Measurements from ENCODE around the gene SUGP2.

SUGP2 gene

DNA sequence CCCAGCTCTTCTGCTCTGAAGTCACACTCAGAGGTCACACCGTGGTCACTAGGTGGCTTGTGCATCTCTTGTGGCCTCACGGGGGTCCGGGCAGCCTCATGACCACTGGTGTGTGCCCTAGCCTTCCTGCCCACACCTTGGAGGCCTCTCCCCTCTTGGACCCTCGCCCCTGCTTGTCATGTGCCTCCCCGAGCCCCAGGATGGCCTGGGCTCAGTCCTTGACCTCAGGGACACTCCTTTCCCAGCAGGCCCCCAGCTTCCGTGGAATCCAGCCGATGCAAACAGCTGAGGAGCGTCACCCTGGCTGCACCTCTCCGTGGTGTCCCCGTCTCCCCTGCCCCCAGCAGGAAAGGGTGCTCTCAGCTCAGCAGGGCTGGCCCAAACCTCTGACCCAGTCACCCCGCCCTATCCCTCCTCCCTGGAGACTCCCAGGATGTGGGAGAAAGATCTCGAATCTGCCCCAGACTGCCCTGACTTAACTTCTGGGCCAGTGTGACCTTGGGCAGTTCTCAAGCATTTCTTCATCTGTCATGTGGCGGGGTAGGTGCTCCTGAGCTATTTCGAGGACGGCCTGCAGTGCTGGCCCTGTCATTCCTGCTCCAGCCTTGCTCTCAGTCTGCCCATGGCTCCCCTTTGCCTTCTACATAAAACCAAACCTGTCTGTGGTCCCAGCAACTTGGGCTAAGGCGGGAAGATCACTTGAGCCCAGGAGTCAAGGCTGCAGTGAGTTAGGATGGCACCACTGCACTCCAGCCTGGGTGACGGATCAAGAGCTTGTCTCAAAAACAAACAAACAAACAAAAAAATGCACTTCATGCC is 25.9 kb upstream of the SUGP2 start:
- no peak for DNase-seq (ENCODE audit: low spot score)

DNA sequence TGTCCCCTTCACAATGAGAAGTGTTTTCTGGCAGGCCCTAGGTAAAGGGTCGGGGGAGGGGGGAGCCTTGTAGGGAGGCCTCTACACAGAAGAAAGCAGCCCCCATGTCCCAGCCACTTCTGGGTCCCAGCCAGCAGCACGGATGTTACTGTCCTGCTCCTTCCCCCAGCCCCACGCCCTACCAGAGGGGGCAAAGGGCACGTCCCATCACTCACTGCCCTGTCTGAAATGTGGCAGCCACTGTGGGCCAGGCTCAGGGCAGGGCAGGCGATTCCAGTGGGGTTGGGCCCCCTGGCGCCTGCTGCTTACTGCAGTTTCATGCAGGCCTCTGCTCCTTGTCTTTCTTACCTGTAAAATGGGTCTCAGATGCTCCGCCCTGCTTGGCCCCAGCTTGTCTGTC is 24.4 kb upstream of the SUGP2 start:
- DNase-seq (ENCODE audit: low spot score), result no peak

DNA sequence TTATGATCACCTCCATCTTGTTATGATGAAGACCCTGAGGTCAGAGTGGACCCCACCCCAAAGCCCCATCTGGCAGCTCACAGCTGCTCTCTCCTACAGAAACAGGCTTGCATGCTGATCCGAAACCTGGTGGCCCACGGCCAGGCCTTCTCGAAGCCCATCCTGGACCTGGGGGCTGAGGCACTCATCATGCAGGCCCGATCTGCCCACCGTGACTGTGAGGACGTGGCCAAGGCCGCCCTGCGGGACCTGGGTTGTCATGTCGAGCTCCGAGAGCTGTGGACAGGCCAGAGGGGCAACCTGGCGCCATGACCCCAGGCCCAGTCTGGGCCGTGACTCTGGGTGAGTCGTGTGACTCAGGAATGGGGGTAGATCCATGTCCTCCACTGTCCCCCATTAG is 24.0 kb upstream of the SUGP2 start:
- DNase-seq (ENCODE audit: low spot score), result no peak

DNA sequence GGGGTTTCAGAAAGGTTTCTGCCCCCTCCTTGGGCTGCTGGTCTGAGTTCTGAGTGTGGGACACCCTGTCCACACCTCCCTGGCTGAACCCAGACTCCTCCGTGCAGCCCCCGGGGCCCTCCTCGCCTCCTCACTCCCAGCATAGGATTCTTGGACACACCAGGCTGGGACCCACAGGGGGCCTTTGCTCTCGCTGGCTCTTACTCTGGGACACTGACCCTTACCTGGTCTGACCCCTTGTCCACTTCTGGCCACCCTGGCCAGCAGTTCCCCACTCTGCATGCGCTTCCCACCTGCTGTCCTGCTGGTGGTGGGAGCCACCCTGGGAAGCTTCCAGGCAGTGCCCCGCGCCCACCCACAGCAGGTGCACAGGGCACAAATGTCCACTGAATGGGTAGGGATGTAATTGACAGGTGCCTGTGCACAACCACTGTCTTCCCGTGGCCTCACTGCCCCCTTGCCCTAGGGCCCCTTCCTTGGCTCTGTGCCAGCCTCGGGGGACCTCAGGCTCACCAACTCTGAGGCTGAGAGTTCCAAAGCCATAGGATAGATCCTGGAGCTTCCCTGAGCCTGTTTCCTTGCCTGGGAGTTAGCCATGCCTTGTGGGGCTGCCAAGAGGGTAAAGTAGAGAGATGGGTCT is 23.4 kb upstream of the SUGP2 start:
- no peak for DNase-seq (ENCODE audit: low spot score)

DNA sequence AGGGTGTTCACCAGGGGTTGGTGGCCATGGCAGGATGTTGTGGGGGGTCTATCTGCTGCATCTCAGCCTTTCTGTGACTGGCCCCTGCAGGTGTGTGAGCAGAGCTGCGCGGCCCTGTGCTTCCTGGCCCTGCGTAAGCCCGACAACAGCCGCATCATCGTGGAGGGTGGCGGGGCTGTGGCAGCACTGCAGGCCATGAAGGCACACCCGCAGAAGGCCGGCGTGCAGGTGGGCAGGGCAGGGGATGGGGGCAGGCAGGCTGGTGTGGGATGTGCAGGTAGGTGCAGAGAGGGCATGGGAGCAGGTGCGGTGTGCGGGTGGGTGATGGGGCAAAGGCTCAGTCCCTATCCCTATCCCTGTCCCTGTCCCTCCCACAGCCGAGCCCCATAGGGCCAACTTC is 22.4 kb upstream of the SUGP2 start:
- DNase-seq (ENCODE audit: low spot score), result no peak

DNA sequence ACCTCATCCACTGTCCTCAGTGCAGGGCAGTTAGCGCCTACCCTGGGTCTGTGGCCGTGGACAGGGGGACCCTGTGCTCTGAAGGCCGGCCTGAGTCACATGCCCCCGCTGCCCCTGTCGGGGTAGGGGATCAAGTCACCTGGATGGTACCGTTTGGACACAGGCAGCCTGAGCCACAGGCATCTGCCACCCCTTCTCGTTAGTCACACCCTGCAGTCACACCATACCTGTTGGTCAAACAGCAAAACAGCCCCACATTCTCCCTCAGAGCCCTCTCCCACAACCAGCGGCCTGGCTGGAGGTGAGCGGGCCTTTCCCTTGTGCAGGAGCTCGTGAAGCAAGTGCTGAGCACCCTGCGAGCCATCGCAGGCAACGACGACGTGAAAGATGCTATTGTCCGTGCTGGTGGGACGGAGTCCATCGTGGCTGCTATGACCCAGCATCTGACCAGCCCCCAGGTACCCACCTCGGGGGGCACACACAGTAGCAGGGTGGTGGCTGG is 21.7 kb upstream of the SUGP2 start:
- no peak for DNase-seq (ENCODE audit: low spot score)

DNA sequence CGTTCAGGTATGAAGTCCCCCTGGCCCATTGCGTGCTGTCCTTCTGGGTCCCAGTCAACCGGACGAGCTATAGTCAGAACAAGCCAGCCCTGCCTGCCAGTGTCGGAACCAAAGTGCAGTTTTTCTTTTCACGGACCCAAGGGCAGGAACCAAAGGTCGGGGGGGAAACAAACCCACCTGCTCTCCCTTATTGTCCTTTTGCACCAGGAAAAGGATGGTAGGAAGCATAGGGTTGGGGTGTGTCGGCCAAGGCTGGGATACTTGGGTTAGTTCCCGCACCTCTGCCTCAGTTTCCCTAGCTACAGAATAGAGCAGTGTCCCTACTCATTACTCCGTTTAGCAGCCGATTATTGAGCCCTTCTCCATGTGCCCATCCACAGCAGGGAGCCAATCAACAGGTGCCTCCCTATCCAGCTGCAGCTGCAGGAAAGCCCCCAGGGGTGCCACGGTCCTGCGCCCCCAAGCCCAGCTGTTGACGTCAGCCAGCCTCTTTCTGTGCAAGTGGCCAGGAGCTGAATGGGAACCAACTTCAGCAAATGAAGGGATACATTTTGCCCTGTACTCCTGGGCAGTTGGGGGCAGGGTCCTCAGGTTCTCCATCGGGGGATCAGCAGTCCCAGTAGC is 21.1 kb upstream of the SUGP2 start:
- DNase-seq (ENCODE audit: low spot score), result no peak

DNA sequence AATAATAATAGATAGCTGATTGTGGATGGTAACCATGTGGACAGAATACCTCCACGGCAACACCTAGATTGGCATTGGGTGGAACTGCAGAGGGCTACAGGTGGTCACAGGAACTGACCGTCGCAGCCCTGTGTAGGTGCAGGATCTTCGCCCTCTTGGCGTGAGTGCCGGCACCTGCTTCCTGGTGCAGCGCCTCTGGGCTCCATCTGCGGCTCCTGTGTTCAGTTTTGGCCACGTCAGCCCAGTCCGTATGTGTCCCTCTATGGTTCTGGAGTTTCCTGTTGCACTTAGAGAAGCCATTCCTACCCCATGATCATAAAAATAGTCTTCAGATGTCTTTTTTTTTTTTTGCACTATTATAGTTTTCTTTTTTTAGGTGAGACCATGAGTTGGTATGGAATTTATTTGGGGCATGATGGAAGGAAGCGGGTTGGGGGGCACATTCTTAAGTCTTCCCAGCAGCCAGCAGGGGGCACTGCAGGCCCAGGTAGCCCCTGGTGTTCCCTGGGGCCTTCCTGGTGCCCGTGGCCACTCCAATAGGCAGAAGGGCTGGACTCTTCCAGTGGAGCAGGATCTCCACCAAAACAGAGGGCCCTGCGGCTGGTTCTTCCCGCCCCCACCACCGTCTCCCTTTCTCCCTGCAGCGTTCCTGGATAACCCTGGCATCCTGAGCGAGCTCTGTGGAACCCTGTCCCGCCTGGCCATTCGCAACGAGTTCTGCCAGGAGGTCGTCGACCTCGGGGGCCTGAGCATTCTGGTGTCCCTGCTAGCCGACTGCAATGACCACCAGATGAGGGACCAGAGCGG is 20.4 kb upstream of the SUGP2 start:
- peak; percentile 72 for DNase-seq (ENCODE audit: low spot score)

DNA sequence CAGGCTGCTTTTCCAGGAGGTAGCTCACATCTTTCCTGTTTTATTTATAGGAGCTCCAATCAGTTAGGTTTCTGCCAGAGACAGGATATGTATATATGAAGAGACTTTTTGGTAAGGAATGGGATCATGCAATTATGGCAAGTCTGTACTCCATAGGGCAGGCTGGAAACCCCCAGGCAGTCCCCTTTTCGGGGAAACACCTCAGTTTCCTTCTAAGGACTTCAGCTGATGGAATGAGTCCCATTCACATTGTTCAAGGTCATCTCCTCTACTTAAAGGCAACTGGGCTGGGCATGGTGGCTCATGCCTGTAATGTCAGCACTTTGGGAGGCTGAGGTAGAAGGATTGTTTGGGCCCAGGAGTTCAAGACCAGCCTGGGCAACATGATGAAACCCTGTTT is 19.6 kb upstream of the SUGP2 start:
- no peak for DNase-seq (ENCODE audit: low spot score)

DNA sequence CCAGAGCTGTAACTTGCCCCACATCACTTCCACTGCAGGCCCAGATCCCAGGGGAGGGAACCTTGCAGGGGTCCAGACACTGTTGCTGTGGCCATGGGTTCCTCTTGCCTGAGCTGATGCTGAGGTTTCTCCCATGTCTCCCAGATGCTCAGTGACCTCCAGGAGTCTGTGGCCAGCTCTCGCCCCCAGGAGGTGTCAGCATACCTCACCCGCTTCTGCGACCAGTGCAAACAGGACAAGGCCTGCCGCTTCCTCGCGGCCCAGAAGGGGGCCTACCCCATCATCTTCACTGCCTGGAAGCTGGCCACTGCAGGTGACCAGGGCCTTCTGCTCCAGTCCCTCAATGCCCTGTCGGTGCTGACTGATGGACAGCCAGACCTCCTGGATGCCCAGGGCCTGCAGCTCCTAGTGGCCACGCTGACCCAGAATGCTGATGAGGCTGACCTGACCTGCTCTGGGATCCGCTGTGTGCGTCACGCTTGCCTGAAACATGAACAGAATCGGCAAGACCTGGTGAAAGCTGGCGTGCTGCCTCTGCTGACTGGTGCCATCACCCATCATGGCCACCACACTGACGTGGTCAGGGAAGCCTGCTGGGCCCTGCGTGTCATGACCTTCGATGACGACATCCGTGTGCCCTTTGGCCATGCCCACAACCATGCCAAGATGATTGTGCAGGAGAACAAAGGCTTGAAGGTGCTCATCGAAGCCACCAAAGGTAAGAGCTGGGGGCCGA is 18.3 kb upstream of the SUGP2 start:
- DNase-seq (ENCODE audit: low spot score), result no peak

DNA sequence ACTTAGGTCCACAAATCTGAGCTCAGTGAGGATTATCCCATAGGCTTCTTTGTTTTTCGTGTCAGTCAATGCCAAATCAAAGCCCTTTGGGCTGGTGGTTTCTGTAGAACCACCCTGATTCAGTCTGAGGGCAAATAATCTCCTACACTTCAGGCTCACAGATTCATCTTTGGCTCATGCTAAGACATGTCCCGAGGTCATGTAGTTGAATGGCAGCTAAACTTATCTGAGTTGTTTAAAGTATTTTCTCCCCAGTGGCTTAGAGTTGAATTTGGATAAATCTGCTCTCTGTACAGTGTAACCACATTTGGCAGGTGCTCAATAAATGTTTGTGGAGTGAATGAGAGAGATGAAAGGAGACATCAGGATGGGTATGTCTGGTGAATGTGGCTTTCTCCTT is 17.4 kb upstream of the SUGP2 start:
- DNase-seq (ENCODE audit: low spot score), result no peak

DNA sequence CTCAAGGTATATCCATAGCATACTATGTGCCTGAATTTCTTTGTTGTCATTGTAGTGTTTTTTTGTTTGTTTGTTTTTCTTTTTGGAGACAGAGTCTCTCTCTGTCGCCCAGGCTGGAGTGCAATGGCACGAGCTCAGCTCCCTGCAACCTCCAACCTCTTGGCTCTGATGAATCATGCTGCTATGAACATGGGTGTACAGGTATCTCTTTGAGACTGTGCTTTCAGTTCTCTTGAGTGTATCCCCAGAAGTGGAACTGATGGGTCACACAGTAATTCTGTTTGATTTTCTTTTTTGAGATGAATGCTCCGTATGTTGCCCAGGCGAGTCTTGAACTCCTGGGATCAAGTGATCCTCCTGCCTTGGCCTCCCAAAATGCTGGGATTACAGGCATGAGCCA is 16.8 kb upstream of the SUGP2 start:
- DNase-seq (ENCODE audit: low spot score), result no peak

DNA sequence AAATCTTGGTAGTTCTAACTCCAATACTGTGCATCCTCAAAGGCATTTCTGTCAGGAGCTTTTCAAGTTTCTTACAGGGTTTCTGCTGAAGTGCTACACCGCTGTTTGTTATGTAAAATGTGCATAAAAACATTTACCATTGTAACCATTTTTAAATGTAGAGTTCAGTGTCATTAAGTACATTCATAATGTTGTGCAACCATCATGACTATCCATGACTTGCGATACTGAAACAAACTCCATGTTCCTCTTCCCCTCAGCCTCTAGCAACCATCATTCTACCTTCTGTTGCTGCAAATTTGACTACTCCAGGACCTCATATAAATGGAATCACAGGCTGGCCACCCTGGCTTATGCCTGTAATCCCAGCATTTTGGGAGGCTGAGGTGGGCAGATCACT is 16.1 kb upstream of the SUGP2 start:
- no peak for DNase-seq (ENCODE audit: low spot score)

DNA sequence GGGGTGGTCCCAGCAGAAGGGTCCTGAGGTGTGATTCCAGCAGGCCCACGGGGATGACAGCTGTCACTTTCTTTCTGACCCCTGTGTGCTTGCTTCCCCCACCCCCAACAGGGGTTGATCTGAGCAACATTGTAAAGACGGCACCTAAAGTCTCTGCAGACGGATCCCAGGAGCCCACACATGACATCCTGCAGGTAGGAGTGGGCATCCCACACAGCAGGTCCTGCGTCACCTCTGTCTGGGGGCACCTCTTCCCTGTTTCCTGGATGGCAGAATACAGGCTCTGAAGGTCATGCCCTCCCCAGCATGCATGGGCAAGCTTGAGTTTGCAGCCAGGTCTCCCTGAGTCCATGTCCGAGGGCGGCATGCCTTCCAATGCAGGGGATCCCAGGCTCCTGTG is 10.6 kb upstream of the SUGP2 start:
- no peak for DNase-seq (ENCODE audit: low spot score)

DNA sequence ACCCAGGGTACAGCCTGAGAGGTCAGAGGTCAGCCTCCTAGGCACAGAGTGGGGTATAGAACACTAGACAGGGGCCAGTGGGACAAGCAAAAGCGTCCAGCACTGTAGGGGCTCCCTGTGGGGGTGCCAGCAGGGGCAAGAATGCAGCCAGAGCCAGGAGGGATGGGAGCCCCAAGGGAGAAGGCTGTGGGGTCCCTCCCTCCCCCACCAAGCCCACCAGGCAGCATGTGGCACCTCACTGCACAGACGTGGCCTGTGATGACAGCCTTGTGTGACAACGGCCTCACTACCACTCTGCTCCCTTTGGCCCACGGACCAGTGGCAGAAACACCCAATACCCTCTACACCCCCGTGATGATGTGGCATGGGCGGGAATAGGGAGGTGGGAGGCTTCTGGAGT is 10.2 kb upstream of the SUGP2 start:
- DNase-seq (ENCODE audit: low spot score), result no peak

DNA sequence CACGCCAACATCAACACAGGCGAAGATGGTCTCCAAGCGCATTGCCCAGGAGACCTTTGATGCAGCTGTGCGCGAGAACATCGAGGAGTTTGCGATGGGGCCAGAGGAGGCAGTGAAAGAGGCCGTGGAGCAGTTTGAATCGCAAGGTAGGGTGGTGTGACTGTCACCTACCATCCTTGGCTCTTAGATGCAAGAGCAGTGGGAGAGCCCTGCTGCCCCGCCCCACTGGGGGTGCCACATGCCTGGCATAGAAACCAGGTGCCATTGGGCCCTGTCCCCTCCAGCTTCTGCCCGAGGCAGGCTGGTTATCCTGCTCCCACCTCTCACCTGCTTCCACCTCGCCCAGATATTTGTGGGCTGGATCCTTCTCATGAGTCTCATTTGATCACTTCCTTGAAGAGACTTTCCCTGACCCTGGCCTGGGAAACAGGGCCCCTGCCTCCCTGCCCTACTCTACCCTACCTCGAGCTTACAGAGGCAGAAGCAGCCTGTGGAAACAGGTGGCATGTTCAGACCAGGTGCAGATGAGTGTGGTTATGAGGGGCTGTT is 9.5 kb upstream of the SUGP2 start:
- no peak for DNase-seq (ENCODE audit: low spot score)

DNA sequence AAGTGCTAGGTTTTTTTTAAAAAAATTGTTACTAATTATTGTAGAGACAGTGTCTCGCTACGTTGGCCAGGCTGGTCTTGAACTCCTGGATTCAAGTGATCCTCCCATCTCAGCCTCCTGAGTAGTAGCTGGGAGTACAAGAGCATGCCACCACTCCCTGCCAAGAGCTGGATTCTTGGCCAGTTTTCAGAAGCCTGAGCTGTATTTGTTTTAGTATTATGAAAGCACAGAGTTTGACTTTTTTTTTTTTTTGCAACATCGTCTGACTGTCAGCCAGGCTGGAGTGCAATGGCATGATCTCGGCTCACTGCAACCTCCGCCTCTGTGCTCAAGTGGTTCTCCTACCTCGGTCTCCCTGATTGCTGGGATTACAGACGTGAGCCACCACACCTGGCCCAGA is 7.1 kb upstream of the SUGP2 start:
- DNase-seq (ENCODE audit: low spot score), result peak; percentile 49

DNA sequence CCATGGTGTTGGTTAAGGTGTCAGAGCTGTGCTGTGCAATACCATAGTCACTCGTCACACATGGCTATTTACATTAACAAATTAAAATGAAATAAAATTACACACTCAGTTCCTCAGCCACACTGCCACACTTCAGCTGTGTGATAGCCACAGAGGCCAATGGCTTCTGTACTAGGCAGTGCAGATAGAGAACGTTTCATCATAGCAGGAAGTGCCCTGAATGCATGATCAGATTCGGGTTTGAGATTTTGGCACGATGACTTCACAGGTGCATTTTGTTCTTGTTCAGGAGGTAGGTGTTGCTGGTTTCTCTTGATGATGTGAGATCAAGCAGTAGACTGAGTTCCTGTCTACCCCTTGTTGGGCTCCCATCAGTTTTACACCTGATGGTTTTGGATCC is 6.6 kb upstream of the SUGP2 start:
- DNase-seq (ENCODE audit: low spot score), result no peak

DNA sequence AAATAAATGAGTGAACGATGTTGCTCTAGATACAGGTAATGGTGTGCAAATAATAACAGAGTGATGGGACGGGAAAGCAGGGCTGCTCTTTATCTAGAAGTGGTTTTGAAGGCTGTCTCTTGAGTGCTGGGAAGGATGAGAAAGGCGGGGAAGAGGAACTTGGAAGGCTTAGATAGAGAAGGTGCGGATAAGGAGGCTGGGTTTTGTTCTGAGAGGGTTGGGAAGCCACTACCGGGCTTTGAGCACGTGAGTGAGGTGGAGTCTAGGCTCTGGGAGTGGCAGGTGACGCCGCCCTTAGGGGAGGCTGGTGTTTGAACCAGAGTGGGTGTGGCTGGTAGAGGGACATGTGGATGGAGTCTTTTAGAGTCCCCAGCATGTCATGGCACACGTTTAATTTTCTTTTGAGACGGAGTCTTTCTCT is 897 bp upstream of the SUGP2 start:
- DNase-seq (ENCODE audit: low spot score), result peak; percentile 72

DNA sequence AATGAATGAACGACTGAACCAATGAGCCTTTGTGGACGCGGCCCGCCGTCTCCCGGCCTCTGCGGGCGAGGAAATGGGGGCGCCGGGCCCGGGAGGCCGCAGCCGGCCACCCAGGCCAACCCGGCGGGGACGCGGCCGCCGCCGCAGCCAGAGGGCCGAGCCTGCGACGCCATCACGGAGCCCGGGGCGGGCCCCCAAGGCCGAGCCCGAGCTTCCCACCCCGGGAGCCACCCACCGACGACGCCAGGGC is 216 bp downstream of the SUGP2 start:
- no peak for DNase-seq (ENCODE audit: low spot score)

DNA sequence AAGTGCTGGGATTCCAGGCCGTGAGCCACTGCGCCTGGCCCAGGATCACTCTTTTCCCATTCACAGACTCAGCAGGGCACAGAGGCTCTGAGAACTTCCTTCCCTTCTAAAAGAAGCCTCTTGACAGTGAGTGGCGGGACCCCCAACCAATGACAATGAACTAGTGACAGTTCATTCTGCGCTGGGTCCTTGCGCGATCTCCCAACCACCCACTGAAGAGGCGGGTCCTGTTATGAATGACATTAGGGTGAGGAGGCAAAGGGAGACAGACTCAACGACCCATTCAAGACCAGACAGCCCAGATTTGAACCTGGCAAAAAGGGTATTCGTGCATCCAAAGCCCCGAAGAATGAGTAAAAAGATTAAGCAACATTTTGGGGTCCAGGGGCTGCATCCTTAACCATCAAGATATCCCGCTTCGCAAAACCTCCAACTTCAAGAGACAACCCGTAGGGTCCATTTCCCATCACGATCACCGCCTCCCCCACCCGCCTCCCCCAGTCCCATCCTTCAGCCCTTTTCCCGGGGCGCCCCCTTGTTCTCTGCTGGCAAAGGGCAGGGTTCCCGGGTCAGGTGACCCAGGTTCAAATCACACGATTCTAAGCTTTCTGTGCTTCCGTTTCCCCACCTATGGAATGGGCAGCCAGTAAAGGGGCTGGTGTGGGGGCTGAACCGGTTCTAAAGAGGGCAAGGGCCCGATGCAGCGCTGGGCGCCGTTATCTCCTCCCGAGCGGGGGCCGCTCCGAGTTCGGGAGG is 719 bp downstream of the SUGP2 start:
- peak; percentile 98 for DNase-seq (ENCODE audit: low spot score)

Data from hepatic stellate cell (primary cell).